Midbrain (tissue), 1 donor: ENCODE measurements around the gene MYL1.

Source experiments
- DNase-seq: peaks from one replicate; lab custom pipeline; 2025; lab: John Stamatoyannopoulos, UW

Gene MYL1

GRCh38 chr2:210315015-210315788 is at the start of gene MYL1:
Gene MYL1 (minus strand): TSS chr2:210315174. CDS start chr2:210315042, 132 bp downstream.
- no peak for DNase-seq

- DNase-seq = no peak
Observed at GRCh38 chr2:210363876-210364275, 48.9 kb upstream of the MYL1 start.

DNA sequence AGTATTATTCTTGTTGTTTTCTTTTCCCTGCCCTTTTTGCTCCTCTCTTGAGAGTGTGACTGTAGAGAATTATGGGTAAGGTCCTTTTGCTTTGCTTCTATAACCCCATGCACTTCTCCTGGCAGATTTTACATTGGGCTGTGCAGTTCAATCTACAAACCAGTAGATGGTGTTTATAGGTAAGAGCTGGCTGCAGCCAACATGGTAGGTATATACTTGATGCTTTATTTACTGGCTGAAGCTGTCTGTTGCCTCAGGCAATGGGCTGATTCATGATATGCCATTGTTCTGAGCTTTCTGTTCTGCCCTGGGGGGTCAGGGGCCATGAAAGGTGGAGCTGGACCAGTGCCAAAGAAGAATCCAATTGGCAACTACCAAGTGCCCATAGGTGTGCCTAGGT is 48.3 kb upstream of the MYL1 start:
- no peak for DNase-seq

DNA sequence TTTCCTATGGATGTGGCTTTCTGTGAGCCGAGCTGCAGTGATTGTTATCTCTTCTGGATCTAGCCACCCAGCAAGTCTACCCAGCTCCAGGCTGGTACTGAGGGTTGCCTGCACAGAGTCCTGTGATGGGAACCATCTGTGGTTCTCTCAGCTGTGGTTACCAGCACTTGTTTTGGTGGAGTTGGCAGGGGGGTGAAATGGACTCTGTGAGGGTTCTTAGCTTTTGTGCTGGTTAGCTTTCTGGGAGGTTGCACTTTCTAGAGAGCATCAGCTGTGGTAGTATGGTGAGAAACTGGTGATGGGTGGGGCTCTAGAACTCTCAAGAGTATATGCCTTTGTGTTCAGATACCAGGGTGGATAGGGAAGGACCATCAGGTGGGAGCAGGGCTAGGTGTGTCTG is 45.4 kb upstream of the MYL1 start:
- DNase-seq = no peak

GRCh38 chr2:210356944-210357343 is 42.0 kb upstream of the MYL1 start:
- no peak for DNase-seq

- no peak for DNase-seq
Observed at GRCh38 chr2:210337159-210337558, 22.2 kb upstream of the MYL1 start.

DNA sequence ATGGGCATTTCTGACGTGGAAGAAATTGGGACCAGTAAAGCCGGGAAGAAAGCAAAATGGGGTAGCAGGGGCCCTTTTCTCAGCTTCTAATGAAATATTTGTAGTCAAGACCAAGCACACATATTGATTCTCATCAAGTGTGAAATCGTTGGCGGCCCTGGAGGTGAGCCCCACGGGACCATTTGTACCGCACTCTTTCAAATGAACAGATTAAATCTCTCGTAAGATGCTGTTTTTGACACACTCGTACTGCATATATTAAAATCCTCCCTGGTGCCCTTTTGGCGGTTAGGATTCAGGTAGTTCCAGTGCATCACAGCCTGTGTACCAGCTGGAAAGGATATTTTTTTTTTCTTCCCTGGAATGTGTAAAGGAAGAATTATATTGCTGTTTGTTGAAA is 9.9 kb upstream of the MYL1 start:
- DNase-seq = no peak

DNA sequence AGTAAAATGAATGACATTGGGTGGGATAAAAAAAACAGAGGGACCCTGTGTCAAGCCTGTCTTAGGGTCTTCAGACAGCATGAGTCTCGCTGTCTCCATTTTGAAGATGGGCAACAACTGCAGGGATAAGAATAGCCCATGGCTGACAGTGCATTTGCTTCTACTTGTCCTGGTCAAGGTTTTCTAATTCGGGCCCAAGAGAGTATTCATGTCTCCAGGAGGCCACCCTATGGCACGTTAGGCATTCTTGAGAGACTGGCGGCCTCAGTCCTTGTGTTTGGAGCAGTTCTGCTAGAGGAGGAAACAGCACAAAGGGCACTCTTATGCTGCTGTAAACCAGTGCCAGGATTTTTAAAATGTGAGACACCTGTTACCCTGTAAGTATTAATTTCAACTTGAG is 9.5 kb upstream of the MYL1 start:
- no peak for DNase-seq

- DNase-seq = no peak
Observed at GRCh38 chr2:210323003-210323402, 8.0 kb upstream of the MYL1 start.

GRCh38 chr2:210318891-210319290 is 3.9 kb upstream of the MYL1 start:
- no peak for DNase-seq

DNA sequence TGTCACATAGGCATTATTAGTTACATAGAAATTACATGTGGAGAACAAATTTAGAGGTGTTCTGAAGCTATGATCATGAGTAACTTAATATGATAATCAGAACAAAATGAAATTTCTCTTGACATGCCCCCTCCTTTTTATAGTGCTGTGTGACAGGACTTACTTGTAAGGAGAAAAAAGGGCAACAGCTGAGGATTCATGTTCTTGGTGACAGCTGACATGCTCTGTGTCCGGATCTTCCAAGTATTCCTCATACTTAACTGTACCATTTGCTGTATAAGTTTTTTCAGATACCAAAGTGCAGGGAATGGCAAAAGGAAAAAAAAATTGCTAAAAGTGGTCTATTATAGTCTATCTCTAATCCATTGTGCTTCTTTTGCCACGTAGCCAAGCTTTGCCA is 3.5 kb upstream of the MYL1 start:
- no peak for DNase-seq

- no peak for DNase-seq
Observed at GRCh38 chr2:210310550-210310949, 4.4 kb downstream of the MYL1 start.

GRCh38 chr2:210309548-210310233 is 5.3 kb downstream of the MYL1 start:
- no peak for DNase-seq

GRCh38 chr2:210303498-210303897 is 11.5 kb downstream of the MYL1 start:
- no peak for DNase-seq

DNA sequence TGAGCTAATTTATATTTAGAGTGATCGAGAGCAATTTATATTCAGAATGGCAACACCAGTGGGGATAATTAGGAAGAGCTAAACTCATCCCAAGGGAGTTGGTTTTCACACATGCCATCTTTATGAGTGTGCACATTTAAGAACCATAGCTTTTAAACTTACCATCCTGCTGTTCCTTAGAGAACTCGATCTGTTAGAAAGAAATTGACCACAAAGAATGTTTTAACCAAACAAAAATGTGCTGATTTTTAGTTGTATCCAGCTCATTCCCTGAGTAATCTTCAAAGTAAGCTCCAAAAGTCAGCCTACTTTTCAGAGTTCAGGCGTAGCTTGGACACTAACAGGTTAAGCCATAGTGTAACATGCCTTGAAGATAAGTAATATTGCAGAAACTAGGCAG is 12.6 kb downstream of the MYL1 start:
- no peak for DNase-seq

DNA sequence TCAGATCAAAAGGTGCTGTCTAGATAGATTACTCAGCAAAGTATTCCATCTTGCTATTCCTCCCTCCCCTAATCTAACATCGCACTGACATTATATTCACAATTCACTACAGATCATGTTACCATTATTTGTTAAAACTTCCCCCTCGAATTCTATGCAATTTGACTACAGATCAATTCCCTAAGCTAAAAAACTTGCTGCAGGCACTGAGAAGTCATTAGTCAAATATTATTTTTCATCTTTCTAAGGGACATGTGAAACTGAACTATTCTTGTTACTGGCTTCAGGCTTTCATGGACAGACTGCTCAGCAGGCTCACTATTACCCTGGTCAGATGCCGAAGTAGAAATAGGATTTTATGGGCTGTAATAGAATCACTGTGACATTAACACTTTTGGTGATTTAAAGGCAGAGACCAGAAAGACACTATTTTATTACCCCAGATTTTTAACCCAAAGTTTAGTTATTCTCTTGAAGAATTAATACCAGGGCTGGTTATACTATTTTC is 15.1 kb downstream of the MYL1 start:
- no peak for DNase-seq

- no peak for DNase-seq
Observed at GRCh38 chr2:210288408-210288807, 26.6 kb downstream of the MYL1 start.

DNA sequence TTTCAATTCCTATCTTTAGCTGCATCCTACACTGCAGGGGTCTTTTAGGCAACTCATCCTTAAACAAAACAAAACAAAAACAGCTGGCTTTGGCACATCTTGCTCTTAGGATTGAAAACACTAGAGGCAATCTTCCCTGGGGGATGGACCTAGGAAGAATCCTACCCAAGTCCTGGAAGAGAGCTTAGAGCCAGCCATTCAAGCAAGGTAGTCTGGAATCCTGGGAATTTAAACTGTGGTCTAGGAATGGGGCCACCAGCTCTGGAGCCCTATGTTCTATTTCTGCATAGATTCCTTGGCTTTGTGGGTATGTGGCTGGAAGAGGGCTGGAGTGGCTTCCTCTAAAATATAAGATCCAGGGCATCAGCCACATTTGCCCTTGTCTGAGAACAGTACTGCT is 27.7 kb downstream of the MYL1 start:
- no peak for DNase-seq

GRCh38 chr2:210286123-210286680 is 28.8 kb downstream of the MYL1 start:
- DNase-seq = no peak

DNA sequence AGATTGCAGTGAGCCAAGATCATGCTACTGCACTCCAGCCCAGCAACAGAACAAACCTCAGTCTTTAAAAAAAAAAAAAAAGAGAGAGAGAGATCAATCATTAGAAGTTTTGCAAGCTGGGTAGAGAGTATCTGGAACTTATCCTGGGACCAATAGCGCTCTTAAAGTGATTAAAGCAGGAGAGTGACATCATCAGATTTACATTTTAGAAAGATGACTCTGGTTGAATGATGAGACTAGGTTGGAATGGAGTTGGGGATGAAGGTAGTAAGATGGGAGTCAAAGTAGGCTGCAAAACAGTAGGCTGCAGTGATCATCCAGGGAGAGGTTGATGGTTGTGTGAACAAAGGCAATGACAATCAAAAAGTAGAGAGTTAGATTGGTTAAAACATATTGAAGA is 37.8 kb downstream of the MYL1 start:
- DNase-seq = no peak

DNA sequence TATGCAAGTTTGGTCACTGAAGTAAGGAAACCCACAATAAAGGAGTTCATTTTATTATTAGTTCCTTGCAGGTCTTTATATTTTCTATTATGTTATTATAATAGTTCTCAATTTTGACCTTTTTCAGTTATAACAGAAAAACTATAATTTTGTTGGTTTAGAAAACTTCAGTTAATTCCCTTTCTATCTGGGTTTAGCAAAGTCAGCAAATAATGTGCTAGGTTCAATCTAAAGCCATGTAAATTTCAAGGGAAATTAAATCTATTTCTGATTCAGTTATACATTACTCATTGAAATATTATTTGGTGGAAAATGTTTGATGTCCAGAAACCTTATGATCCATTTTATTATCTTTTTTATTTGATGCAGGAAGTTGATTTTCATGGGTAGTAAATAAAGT is 43.7 kb downstream of the MYL1 start:
- no peak for DNase-seq

GRCh38 chr2:210269148-210269547 is 45.8 kb downstream of the MYL1 start:
- no peak for DNase-seq

DNA sequence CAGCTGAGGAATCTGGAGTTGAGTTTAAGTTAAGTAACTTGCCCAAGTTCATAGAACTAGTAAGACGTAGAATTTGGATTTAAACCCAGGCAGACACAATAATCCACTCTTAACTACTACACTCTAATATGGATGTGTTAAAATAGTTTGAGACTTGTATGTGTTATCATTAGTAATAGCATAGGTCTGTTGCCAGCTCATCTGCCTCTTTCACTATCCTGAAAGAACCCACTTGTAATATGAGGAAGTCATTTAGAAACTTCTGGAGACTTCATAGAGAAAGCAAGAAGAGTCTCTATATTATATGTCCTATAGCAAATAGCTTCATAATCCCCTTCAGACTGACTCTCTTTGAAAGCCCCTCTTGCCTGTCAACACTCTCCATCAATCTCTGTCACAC is 46.7 kb downstream of the MYL1 start:
- no peak for DNase-seq
